Large intestine (tissue), 12 donors: ENCODE results near the gene RPS19. TPM values are rescaled to one million over a fixed set of nuclear protein-coding genes. Genes with fewer than 3 reads are reported as not detected.

ENCODE experiments used
- DNase-seq, 2 donors: peaks; one replicate each; pipeline versions ENCODE4 v3.0.0 to v3.0.0-alpha.2; 2013
- H3K27ac ChIP-seq: one replicate; pipeline ENCODE4 v1.5.1; 2013; ENCODE audit warnings: low read length
- H3K27me3 ChIP-seq: 2 replicates; pipeline ENCODE4 v1.6.1; 2013; ENCODE audit warnings: low read length; ENCODE audit not compliant: control insufficient read depth, insufficient read depth
- H3K36me3 ChIP-seq: 2 replicates; pipeline ENCODE4 v1.6.1; 2013; ENCODE audit warnings: low read length; ENCODE audit not compliant: control insufficient read depth, insufficient read depth
- H3K4me1 ChIP-seq: one replicate; pipeline ENCODE4 v1.6.1; 2013; ENCODE audit warnings: low read length; ENCODE audit not compliant: control insufficient read depth, insufficient read depth
- H3K4me3 ChIP-seq: one replicate; pipeline ENCODE4 v1.5.1; 2013; ENCODE audit warnings: low read length
- H3K9me3 ChIP-seq: one replicate; pipeline ENCODE4 v1.6.1; 2013; ENCODE audit warnings: mild to moderate bottlenecking, low read depth, low read length, moderate library complexity; ENCODE audit not compliant: control insufficient read depth
- WGBS: methylation state at CpG from one replicate; pipeline ENCODE4 v1.1.5; 2013; ENCODE audit warnings: low lambda C conversion rate; ENCODE audit not compliant: insufficient coverage; 5-methylcytosine and 5-hydroxymethylcytosine counted together
- long read RNA-seq, 11 donors: transcript quantifications; one replicate each; lab custom pipeline, GENCODE V29; 2026
- polyA plus RNA-seq: library from polyadenylated mRNA; unstranded; fragments of 120-200 nt; gene quantifications from one replicate; pipeline ENCODE4 v1.2.1, GENCODE V29; 2013

Gene RPS19
- 2,618 TPM for polyA plus RNA-seq
- long read RNA-seq, donor 1, transcript RPS19-206 (6 exons, 2,359 nt) = major isoform, 976 of 1,332 reads
- long read RNA-seq, donor 1, partial matches to known transcripts = 351 of 1,332 reads
- long read RNA-seq, donor 1, other reads (novel, unspliced or antisense) = 0 of 1,332 reads
- long read RNA-seq, donor 2, transcript RPS19-206 (6 exons, 2,359 nt) = major isoform, 1,913 of 2,721 reads
- long read RNA-seq, donor 2, transcript RPS19-205 (3 exons, 601 nt) = minor isoform, 9 of 2,721 reads
- long read RNA-seq, donor 2, partial matches to known transcripts = 788 of 2,721 reads
- long read RNA-seq, donor 2, other reads (novel, unspliced or antisense) = 5 of 2,721 reads
- long read RNA-seq, donor 3, transcript RPS19-205 (3 exons, 601 nt) = minor isoform, 9 of 4,311 reads
- long read RNA-seq, donor 3, transcript RPS19-206 (6 exons, 2,359 nt) = major isoform, 2,407 of 4,311 reads
- long read RNA-seq, donor 3, partial matches to known transcripts = 1,866 of 4,311 reads
- long read RNA-seq, donor 3, other reads (novel, unspliced or antisense) = 20 of 4,311 reads
- long read RNA-seq, donor 4, transcript RPS19-206 (6 exons, 2,359 nt) = major isoform, 230 of 393 reads
- long read RNA-seq, donor 4, partial matches to known transcripts = 162 of 393 reads
- long read RNA-seq, donor 4, other reads (novel, unspliced or antisense) = 0 of 393 reads
- long read RNA-seq, donor 5, transcript RPS19-205 (3 exons, 601 nt) = minor isoform, 6 of 1,387 reads
- long read RNA-seq, donor 5, transcript RPS19-206 (6 exons, 2,359 nt) = major isoform, 1,028 of 1,387 reads
- long read RNA-seq, donor 5, partial matches to known transcripts = 336 of 1,387 reads
- long read RNA-seq, donor 5, other reads (novel, unspliced or antisense) = 14 of 1,387 reads
- long read RNA-seq, donor 6, transcript RPS19-206 (6 exons, 2,359 nt) = major isoform, 1,669 of 2,839 reads
- long read RNA-seq, donor 6, transcript RPS19-205 (3 exons, 601 nt) = minor isoform, 11 of 2,839 reads
- long read RNA-seq, donor 6, partial matches to known transcripts = 1,125 of 2,839 reads
- long read RNA-seq, donor 6, other reads (novel, unspliced or antisense) = 31 of 2,839 reads
- long read RNA-seq, donor 7, transcript RPS19-206 (6 exons, 2,359 nt) = major isoform, 911 of 1,349 reads
- long read RNA-seq, donor 7, partial matches to known transcripts = 424 of 1,349 reads
- long read RNA-seq, donor 7, other reads (novel, unspliced or antisense) = 7 of 1,349 reads
- long read RNA-seq, donor 8, transcript RPS19-205 (3 exons, 601 nt) = minor isoform, 13 of 3,863 reads
- long read RNA-seq, donor 8, transcript RPS19-206 (6 exons, 2,359 nt) = major isoform, 2,677 of 3,863 reads
- long read RNA-seq, donor 8, transcript RPS19-201 (6 exons, 500 nt) = minor isoform, 8 of 3,863 reads
- long read RNA-seq, donor 8, partial matches to known transcripts = 1,115 of 3,863 reads
- long read RNA-seq, donor 8, other reads (novel, unspliced or antisense) = 44 of 3,863 reads
- long read RNA-seq, donor 9, transcript RPS19-206 (6 exons, 2,359 nt) = major isoform, 1,675 of 2,711 reads
- long read RNA-seq, donor 9, partial matches to known transcripts = 994 of 2,711 reads
- long read RNA-seq, donor 9, other reads (novel, unspliced or antisense) = 30 of 2,711 reads
- long read RNA-seq, donor 10, transcript RPS19-205 (3 exons, 601 nt) = minor isoform, 11 of 3,083 reads
- long read RNA-seq, donor 10, transcript RPS19-201 (6 exons, 500 nt) = minor isoform, 6 of 3,083 reads
- long read RNA-seq, donor 10, transcript RPS19-206 (6 exons, 2,359 nt) = major isoform, 2,078 of 3,083 reads
- long read RNA-seq, donor 10, partial matches to known transcripts = 948 of 3,083 reads
- long read RNA-seq, donor 10, other reads (novel, unspliced or antisense) = 38 of 3,083 reads
- long read RNA-seq, donor 11, transcript RPS19-205 (3 exons, 601 nt) = minor isoform, 5 of 1,973 reads
- long read RNA-seq, donor 11, transcript RPS19-206 (6 exons, 2,359 nt) = major isoform, 1,282 of 1,973 reads
- long read RNA-seq, donor 11, partial matches to known transcripts = 663 of 1,973 reads
- long read RNA-seq, donor 11, other reads (novel, unspliced or antisense) = 18 of 1,973 reads

DNA sequence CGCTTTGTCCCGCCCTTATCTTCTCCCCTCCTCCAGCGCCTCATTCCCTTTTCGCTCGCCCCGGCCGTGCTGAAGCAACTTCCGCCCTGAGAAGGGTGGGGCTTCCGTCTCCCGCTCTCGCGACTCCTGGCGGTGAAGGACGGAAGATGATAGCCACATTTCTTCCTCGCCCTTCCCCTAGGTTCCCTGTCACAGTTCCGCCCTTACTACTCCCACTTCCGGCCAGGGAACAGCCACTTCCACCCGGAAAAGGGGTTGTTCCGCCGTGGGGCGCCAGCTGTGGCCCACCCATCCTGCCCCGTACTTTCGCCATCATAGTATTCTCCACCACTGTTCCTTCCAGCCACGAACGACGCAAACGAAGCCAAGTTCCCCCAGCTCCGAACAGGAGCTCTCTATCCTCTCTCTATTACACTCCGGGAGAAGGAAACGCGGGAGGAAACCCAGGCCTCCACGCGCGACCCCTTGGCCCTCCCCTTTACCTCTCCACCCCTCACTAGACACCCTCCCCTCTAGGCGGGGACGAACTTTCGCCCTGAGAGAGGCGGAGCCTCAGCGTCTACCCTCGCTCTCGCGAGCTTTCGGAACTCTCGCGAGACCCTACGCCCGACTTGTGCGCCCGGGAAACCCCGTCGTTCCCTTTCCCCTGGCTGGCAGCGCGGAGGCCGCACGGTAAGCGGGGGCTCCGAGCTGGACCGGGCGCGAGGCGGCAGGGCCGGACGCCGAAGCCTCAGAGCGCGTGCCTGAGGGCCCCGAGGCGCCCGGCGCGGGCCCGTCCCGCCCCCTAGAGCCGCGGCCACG, at the start of gene RPS19:
Gene RPS19, plus strand, starts transcription at position 638 of the 801 bp plus-strand sequence. CDS start 520 bp downstream, outside the sequence.
- WGBS = no CpG with 5 or more reads among the region's 76 CpGs
- DNase-seq = peak; percentile 99 to 100
- Histone ChIP-seq H3K9me3 (no peaks in the 10 kb centered on the region), H3K27ac (peak within 1 kb of the TSS; percentile 94), H3K36me3 (peaks cover 38% of the 10 kb centered on the region), H3K4me3 (peak within 1 kb of the TSS; percentile 94), H3K4me1 (peaks cover 17% of the 10 kb centered on the region), H3K27me3 (peaks cover 5% of the 10 kb centered on the region)

DNA sequence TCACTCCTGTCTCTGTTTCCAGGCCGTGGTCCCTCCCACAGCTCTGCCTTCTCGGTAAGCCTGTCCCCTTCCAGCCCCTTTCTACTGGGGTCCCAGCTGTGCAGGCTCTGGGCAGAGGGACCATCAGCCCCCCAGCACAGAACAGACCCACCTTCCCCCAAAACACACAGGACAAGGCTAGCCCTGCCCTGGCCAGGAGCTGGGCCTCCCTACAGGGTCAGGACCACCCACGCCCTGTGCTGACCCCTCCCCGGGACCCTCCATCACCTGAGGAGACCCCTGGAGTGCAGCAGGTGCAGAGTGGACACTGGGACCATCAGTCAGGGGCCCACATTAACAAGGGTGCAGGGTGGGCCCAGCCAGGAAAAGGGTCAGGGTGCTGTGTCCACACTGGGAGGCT, 49.8 kb upstream of the RPS19 start:
- no peak overlapping the region for H3K4me3 ChIP-seq
- no peaks in the 10 kb centered on the region for H3K36me3 ChIP-seq
- H3K27me3 ChIP-seq = no peaks in the 10 kb centered on the region
- no peak overlapping the region for H3K27ac ChIP-seq
- DNase-seq = no peak
- H3K9me3 ChIP-seq = no peaks in the 10 kb centered on the region
- H3K4me1 ChIP-seq = no peaks in the 10 kb centered on the region
- WGBS = no CpG with 5 or more reads among the region's 4 CpGs

GRCh38 chr19:41811036-41811435, 49.0 kb upstream of the RPS19 start:
- no peaks in the 10 kb centered on the region for H3K9me3 ChIP-seq
- no CpG with 5 or more reads among the region's 3 CpGs for WGBS
- DNase-seq = no peak
- H3K4me3 ChIP-seq = no peak overlapping the region
- H3K27ac ChIP-seq = no peak overlapping the region
- H3K27me3 ChIP-seq = no peaks in the 10 kb centered on the region
- no peaks in the 10 kb centered on the region for H3K4me1 ChIP-seq
- no peaks in the 10 kb centered on the region for H3K36me3 ChIP-seq

- Histone ChIP-seq H3K9me3 (no peaks in the 10 kb centered on the region), H3K27ac (no peak overlapping the region), H3K36me3 (no peaks in the 10 kb centered on the region), H3K27me3 (no peaks in the 10 kb centered on the region), H3K4me3 (no peak overlapping the region), H3K4me1 (no peaks in the 10 kb centered on the region)
- no CpG with 5 or more reads among the region's 3 CpGs for WGBS
- DNase-seq = no peak
Measured at GRCh38 chr19:41811981-41812380, 48.1 kb upstream of the RPS19 start.

DNA sequence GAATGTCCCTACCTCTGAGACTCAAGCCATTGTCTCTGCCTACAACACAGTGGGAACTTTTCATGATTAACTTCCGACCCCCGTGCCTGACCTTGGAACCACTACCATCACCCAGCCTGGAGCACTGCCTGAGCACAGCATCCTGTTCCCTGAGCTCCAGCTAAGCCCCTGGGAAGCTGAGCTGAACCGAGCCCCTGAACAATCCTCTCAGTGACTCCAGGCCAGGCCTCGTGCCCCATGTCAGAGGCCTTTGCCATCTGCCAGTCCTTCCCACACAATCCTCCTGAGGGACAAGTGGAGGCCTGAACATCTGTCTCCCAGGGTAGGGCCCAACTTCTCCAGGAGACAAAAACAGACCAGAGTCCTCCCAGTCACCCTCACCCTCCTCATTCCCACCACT, 46.1 kb upstream of the RPS19 start:
- H3K27ac ChIP-seq = no peak overlapping the region
- H3K9me3 ChIP-seq = no peaks in the 10 kb centered on the region
- H3K27me3 ChIP-seq = no peaks in the 10 kb centered on the region
- WGBS = no CpG with 5 or more reads among the region's 4 CpGs
- no peaks in the 10 kb centered on the region for H3K4me1 ChIP-seq
- H3K36me3 ChIP-seq = no peaks in the 10 kb centered on the region
- no peak overlapping the region for H3K4me3 ChIP-seq
- DNase-seq = no peak

- no peak for DNase-seq
- no peak overlapping the region for H3K27ac ChIP-seq
- H3K27me3 ChIP-seq = no peaks in the 10 kb centered on the region
- H3K36me3 ChIP-seq = no peaks in the 10 kb centered on the region
- no CpG with 5 or more reads among the region's 4 CpGs for WGBS
- no peak overlapping the region for H3K4me3 ChIP-seq
- H3K9me3 ChIP-seq = no peaks in the 10 kb centered on the region
- no peaks in the 10 kb centered on the region for H3K4me1 ChIP-seq
Measured at GRCh38 chr19:41815301-41815700, 44.8 kb upstream of the RPS19 start.

GRCh38 chr19:41816761-41817160, 43.3 kb upstream of the RPS19 start:
- Histone ChIP-seq H3K4me3 (no peak overlapping the region), H3K4me1 (no peaks in the 10 kb centered on the region), H3K27me3 (peaks cover 4% of the 10 kb centered on the region), H3K9me3 (no peaks in the 10 kb centered on the region), H3K27ac (no peak overlapping the region), H3K36me3 (no peaks in the 10 kb centered on the region)
- DNase-seq = no peak
- 40% methylated on average over 1 of the region's 2 CpGs for WGBS

- DNase-seq = no peak
- Histone ChIP-seq H3K27ac (no peak overlapping the region), H3K27me3 (peaks cover 4% of the 10 kb centered on the region), H3K4me1 (no peaks in the 10 kb centered on the region), H3K9me3 (no peaks in the 10 kb centered on the region), H3K36me3 (no peaks in the 10 kb centered on the region), H3K4me3 (no peak overlapping the region)
- 26% methylated on average over 4 of the region's 12 CpGs for WGBS
Measured at GRCh38 chr19:41821003-41821735, 38.9 kb upstream of the RPS19 start.
